Renal cortical epithelial cell (primary cell): ENCODE measurements around the gene ANG. TPM values are rescaled to one million over a fixed set of nuclear protein-coding genes. Genes with fewer than 3 reads are reported as not detected.

Experiments
- DNase-seq: peaks from one replicate; pipeline ENCODE4 v3.0.0-alpha.2; 2011; ENCODE audit warnings: low read depth
- total RNA-seq: library from RNA; depleted of rRNA; stranded (reverse); fragments of >200 nt; gene quantifications from 2 replicates; pipeline ENCODE4 v1.2.3, GENCODE V29; 2014

The ANG gene
- total RNA-seq, 1 donor from 2014 or later, result 2.3 TPM

DNA sequence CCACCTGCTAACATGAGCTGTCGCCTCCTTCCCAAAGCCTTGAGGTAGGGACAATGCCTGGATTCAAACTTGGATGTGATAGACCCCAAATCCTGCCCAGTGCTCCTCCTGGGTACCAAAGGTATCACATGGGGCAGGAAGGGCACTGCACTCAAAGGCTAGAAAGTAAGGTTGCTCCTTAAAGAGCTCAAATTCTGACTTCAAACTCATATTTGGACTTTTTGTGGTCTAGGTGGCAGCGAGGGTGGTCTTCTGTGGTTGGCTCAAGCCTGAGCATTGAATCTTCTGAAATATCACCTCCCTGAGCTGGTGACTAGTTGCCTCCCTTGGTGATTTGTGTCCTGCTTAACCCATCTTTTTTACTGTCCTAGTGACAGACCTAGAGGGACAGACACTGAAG lies 12.5 kb upstream of the ANG start:
- DNase-seq, result no peak

DNA sequence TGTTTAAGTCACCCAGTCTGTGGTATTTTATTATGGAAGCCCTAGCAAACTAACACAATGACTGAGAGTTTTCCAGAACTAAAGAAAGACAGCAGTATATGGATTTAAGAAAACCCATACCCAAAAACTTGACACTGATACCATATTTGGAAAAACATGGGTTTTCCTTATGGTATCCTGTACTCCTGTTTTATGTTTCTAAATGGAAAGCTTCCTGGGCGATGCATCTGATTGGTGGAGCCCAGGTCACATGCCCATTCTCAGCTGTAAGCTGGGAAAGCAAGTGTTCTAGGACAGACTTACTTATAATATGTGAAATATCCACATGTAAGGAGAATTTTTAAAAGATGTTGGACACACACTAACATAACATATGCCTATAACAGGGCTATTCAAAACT lies 8.7 kb upstream of the ANG start:
- peak; percentile 18 for DNase-seq

DNA sequence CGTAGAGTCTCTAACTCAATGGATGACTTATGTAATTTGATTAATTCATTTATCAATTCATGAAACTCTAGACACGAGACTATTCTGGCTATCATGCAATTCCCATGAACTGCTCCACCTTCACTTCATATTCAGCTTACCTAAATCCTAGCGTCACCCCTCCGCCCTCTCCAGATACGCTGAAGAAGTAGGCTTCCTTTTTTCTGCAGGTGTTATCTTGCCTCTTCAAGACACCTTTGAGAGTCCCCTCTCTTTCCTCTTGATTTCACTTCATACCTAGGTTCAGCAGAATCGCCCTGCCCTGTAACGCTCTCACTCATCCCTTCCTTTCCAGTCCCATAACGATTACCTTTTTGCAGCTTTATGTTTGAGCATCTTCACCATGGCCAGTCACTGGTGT lies 8.2 kb upstream of the ANG start:
- no peak for DNase-seq

DNA sequence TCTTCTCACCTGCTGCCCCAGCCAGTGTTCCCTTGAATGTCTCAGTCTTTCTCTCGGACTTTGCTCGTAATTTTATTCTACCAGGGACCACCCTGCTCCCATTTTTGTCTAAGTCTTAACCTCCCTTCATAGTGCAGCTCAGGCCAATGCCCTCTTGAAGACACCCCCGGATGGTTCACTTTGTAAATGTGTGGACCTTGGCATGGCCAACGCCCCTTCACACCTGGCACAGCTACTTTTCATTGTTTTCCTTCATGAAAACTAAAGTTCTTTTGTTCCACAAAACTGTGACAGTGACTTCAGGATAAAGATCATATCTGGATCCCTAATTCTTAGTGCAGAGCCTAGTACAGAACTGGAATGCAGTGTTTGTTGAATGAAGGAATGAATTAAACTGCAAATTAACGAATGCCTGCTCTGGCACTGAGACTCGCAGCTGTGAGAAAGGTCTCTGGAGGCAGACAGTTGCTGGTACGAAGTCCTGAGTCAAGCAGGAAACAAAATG lies 7.7 kb upstream of the ANG start:
- DNase-seq, result no peak

DNA sequence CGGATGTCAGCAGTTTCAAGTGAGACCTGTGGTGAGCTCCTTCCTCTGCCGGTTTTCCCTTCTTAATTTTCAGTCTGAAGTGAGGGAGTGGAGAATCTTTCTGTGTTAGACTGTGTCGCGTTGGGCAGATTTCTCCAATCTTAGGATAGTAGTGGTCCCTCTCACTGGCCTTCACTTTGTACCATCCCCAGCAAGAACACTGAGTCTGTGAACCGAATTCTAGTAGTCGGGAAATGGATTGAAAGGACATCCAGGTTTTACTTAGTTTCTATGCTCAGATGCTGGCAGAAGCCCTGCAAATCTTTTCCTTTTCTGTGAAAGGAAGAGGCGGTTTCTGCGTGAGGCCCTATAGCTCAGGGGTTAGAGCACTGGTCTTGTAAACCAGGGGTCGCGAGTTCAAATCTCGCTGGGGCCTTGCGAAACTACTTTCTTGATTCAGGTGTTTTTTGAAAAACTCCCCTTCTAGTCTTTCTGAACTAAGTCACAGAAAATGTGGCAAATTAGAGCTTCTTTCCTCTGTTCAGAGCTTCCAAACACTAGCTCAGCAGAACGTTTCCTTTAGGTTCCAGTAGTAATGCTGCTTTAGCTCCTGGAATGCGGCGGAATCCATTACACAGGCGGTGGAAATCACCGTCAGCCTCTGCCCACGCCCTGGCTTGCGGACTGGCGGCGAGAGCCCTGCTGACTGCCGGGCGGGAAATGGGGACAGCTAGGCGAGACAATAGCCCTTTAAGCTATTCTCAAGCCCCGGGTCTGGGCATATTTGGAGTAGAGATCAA lies 7.0 kb upstream of the ANG start:
- peak; percentile 84 for DNase-seq

DNA sequence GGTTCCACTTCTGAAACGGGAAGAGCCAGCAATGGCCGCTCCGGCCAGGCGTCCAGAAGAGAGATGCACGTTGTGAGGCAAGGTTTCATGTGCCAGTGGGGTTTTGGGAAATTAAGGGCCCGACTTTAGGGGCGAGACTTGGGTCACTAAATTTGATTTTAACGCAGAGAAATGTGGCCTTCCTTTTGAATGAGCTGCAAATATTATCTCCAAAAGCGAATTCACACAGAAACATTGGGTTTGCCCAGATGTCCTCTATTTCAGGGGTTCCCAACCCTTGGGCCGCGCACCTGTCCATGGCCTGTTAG lies 6.5 kb upstream of the ANG start:
- DNase-seq, result no peak

DNA sequence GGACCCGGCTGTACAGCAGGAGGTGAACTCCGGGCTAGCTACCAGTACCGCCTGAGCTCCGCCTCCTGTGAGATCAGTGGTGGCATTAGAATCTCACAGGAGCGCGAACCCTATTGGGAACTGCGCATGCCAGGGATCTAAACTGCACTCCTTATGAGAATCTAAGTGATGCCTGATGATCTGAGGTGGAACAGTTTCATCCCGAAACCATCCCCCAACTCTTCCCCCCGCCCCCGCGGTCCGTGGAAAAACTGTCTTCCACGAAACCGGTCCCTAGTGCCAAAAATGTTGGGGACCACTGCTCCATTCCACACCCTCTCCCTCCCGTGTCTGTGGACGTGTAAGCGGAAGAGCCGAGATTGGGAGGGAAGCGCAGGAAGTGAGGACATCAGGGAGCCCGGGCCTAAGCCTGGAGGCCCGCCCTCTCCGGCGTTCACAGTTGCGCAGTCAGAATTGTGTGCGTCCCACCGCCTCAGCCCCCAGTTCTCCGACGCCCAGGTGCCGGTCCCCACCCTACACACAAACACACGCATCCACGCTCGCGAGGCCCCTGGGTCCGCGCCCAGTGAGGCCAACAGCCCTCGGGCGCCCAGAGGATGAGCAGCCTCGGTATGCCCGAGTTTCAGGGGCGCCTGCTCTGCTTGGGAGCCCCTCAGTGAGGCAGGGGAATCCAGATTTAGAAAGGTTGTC lies 6.0 kb upstream of the ANG start:
- peak; percentile 86 for DNase-seq

DNA sequence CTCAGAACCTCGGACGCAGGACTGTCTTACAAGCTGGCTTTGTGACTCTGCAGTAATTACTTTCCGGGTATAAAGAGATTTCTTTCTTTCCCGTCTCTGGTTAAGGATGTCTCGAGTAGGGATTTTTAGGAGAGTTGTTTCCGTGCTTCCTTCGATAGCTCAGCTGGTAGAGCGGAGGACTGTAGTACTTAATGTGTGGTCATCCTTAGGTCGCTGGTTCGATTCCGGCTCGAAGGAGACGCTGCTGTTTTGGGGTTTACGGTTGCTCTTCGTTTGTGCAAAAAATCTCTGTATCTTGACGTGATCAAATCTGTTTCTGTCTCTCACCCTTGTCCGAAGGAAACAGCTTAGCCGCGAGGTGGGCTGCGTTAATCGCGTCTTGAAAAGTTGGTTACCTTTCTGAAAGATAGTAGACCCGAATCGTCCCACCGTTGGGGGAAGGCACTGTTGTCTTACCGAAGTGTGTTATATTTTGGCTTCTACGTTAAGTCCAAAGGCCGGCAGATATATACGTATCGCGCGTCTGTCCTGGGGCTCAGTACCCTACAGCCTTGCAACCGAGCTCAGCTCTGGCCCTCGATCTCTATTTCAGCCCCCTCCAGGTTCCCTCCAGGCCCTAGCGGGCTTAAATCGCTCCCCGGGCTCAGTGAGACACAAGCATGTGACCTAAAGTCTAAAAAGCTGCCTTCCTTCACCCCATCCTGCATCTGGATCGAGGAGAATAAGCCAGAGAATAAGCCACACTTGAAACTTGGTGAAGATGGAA lies 5.3 kb upstream of the ANG start:
- DNase-seq, result peak; percentile 84

DNA sequence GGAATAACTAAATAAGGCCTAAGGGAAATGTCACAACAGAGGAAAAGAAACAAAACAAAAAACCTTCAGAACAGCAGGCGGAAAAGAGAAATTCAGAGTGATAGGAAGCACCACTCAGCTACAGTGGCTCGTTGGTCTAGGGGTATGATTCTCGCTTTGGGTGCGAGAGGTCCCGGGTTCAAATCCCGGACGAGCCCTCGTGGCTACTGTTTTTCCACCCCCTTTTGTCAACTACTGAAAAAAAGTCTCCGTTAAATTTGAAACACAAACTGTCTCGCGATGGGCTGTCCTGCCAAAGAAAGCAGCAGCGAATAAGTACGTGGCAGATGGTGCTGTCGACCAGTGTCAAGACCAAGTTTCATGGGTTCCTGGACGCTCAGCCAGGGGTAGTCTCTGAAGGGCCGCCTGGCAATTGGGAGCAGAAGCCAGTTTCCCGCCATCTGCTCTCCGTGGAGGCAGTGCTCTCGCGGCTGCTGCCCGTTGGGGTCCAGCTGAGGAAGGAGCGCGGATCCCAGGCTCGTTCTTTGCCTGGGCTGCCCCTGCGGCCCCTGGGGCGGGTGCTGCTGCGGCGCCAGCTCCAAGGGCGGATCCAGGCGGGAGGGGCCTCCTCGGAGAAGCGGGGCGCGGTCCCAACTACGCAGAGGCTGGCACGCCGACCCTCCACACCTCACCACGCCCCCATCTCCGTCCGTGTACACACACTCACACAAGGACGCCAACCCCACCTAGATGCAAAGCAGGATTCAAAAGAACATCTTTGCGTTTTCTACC lies 4.5 kb upstream of the ANG start, which contains the start of gene RNASE4:
Gene RNASE4, plus strand, starts transcription at position 670 of the 771 bp plus-strand sequence. CDS start 14,812 bp downstream, outside the sequence.
- peak; percentile 66 for DNase-seq

DNA sequence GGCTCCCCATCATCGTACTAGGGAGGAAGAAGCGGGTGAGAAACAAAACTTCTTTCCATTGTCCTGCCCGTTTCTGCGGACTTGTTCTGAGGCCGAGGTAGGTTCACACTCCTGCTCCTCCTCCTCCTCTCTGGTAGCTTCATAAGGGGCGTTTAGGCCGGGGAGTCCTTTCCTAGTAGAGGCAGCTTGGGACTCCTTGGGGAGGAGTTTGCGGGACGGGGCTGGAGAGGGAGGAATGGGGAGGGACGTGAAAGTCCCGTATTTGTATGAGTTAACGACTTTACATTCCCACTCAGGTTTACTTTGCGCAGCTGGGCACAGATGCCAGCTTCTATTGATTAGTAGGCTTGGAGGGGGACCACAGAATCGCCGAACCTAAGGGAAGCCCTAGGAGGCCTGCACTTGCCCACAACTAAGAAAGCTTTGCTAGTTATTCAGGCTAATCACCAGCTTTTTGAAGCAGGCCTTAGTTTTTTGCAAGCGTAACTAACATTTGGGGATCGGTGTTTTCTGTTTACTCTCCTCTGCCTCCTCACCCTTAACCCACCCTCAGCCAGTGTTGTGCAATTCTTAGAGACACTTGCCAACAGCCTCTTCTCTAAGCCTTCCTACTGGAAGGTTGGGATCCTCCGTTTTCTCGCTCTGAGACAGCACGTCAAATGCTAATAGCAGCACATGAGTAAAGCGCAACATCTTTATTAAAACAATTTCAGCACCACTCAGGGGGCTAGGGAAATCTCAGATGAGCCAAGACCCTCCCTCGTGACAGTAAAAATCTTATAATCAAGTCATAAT lies 3.7 kb upstream of the ANG start:
- peak; percentile 32 for DNase-seq

DNA sequence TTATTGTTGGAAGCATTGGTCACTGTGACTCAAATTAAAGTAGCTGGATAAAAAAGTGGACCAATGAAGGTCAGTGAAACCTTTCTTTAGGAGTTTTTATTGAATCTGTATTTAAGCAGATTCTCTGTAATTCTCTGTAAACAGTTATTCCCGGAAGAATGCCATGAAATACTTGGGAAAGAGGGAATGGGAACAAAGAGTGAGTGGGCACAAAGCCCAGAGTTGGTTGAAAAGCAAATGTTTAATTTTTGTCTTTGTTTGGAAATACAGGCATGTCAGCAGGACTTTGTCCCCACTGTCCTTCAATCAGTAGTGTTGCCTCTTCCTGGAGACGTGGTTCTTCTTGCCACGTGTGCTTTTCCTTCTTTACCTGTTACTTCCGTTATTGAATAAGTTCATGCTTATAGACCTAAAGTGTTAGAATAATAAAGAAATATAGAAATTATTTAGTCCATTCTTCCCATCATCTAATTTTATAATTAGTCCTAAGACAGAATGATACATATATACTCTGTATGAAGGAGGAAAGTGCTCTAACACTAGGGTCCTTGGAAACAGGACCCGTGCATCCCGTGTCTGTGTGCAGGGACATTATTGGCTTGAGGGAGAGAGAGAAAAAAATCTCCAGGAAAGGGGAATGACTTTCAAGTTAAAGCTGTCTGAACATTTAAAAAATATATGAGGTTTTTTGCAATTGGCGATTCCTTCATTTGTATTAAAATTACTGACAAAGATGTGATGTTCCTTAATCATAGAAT lies 2.0 kb upstream of the ANG start:
- DNase-seq, result no peak

DNA sequence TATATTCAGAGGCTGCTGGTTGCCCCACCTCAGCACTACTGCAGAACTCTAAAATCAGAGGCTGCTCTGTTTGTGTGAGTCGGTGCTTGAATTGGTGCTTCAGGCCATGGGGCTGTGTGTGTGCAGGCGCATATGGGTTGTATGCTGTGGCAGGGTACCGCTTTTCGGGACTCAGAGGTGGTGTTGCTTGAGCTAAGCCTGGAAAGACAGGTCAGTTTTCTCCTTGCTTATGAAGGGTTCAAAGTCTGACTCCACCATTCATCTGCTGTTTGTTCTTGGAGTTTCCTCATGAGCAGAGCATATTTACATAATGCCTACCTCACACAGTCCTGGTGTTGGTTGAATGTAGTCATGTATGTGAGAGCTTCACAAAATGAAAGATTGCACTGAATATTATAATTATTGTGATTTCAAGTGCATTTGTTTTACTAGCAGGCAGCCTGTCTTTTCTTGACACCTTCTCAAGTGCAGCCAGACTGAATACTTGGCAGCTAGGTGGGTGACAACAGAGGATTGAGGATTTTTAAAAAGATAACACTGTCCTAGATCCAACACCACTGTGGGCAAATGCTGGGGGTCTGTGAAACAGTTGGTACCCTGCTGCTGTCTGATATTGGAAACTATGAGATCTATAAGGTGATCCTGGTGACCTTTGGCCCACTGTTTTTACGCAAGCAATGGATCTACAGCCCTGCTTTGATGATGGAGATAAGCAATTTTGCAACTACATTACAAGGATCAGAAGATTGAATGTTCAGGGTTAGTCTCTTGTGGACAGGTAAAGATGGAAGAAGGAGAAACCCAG lies 1.0 kb upstream of the ANG start:
- no peak for DNase-seq

DNA sequence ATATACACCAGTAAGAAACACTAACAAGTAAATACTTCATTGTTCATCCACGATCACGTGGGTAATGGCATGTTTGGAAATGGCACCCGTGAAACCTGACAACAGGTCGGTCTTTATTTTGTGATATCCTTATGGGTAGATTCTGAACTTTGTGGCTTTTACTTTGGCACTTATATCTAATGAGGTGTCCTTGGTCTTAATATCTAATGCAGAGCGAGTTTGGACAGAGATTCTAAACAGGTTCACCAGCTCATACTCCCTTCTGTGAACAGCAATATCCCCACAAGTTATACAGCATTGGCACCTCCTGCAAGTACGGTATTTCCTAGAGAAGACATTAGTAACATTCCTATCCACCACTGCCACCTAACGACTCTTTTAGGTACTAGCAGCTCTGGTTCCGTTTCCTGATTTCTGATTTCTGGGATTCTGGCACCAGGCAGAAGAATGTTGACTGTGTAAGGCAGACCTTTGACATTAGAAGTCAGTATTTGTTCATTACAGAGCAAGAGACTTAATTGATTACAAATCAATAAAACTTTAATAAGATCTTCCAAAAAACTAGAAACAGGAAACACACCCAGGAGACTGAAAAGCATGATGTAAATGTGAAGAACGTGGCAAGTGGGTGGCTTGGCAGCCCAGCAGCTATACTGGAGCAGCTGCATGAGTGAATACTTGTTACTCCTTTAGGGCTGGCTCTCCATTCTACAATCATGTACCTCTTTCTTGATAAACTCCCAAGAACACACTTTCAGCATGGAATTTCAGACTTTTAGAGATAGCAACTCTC lies 2.5 kb downstream of the ANG start:
- DNase-seq, result peak; percentile 72

DNA sequence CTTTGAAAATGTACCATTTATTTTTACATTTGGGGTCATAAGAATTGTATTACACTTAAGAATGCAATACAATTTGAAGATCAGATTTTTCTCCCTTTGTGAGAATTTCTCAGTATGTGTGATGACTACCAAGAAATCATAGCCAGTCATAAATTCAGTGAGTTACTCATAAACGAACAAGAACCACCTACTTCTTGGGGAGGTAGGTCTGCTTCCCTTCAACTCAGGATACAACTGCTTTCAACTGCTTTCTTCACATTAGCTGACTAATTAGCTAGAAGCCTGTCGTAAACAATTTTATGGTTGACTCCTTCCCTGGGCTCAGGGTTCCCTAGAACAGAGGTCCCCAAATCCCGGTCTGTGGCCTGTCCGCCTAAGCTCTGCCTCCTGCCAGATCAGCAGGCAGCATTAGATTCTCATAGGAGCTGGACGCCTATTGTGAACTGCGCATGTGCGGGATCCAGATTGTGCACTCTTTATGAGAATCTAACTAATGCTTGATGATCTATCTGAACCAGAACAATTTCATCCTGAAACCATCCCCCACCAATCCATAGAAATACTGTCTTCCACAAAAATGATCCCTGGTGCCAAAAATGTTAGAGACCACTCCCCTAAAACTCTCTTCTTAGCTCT lies 3.7 kb downstream of the ANG start:
- peak; percentile 58 for DNase-seq

DNA sequence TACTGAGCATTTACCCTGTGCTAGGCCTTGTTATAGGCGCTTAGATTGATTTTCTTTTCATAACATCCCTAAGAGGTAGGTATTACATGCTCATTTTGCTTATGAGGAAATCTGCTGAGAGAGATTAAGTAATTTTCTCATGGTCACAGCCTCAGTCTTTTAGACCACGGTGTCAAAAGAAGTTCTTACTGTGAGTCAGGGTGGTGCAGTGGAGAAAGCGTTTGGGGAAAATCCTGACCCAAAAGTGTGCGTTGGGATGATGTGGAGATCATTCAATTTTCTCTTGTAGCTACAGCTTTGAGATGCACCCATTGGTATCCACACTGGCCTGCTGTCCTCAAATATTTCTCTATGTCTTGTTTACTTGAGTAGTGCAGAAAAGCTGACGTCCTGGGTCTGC lies 8.2 kb downstream of the ANG start:
- DNase-seq, result no peak

DNA sequence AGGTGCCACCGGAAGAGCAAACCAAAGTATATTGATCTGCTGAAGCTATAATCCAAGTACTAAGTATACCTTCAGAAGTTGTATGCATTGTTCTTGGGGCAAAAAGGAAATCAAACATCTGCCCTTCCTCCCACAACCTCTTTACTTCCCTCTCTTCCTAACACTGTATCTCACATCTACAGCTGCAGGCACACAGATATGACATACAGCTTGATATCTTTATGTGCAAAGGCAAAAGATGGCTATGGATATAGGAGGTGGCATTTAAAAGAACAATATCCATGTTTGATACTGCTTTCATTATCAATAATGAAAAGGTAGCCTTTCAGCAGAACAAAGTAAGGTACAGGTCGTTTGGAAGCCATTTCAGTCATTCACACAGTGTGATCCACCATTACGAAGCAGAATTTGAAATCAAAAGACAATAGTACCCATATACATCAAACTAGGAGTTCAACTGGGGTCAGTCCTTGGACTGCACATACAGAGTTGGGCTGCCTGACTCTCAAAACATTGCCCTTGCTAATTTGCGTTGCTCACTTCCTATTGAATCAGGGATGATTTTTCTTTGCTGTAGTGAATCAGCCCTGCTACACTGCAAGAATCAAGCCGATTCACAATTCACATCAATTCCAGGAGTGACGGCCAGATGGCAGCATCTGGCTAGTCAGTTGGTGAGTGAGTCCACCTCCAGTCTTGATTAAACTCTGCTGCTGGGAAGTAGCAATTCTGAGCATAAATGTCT lies 8.9 kb downstream of the ANG start:
- peak; percentile 67 for DNase-seq

DNA sequence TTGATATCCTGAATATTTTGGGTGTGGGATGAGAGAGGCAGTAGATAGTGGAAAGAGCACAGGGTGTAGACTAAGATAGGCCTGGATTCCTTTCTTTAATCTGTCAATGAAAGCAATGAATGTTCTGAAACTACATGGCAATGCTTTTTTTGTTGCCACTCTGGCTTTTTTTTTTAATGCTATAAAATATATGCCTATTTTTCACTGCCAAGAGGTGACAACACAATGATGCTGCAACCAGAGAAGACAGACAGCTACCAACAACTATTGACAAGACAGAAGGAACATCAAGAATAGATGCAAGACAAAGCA lies 9.4 kb downstream of the ANG start:
- DNase-seq, result no peak

DNA sequence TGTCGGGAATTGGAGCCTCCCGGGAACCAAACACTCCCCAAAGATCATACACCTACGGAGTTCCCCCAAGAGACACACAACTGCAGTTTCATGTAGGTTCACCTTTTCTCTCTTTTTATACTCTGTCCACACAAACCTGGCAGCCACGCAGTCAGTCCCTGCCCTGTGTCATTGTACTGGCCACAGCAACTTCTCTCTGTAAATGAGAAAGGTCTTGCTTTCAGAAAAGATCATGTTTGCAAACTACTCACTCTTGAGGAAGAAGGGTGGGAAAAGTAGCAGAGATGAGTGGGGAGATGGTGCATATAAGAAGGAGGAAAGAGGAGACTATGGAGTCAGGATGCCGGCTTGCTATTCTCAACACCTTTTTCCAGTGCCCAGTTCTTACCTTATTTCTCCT lies 10.4 kb downstream of the ANG start:
- no peak for DNase-seq
